RWPE1 (cell line): ENCODE measurements around the gene F8A1.
"Not testable (repeated sequence)": the region's sequence is repeated elsewhere in the genome, so short reads cannot be mapped to it uniquely, and the experiment has no call there.

ENCODE experiments used
- CTCF ChIA-PET: fragments of 350-600 bp; sonication (Branson Sonifier 250); formaldehyde crosslinking; extraction: SDS; loops from one replicate; lab custom pipeline; 2021; lab: Yijun Ruan, JAX
- POLR2A ChIA-PET: fragments of 400-600 bp; formaldehyde crosslinking; extraction: SDS; loops from one replicate; lab custom pipeline; 2020; ENCODE audit warnings: antibody characterized with exemption; ENCODE audit not compliant: low non-redundant PET; lab: Yijun Ruan, JAX
- DNase-seq: peaks from one replicate; pipeline ENCODE4 v3.0.0; 2012; ENCODE audit warnings: low spot score
- H3K27ac ChIP-seq: fragments of 450-650 bp; 2 replicates; pipeline ENCODE4 v1.5.1; 2017
- CTCF ChIP-seq: fragments of 450-650 bp; conservative IDR thresholded peaks from 2 replicates; pipeline ENCODE4 v1.5.1; 2017; ENCODE audit warnings: low read depth, mild to moderate bottlenecking

Gene F8A1

GRCh38 chrX:154890990-154891639 lies 5.0 kb downstream of the F8A1 start:
- no peak for TF ChIP-seq CTCF
- ChIA-PET CTCF (no interaction called here), POLR2A (no interaction called here)
- no peak for DNase-seq
- no peak overlapping the region for H3K27ac ChIP-seq

- ChIA-PET CTCF (no interaction called here), POLR2A (no interaction called here)
- DNase-seq = no peak
- TF ChIP-seq CTCF = no peak
- H3K27ac ChIP-seq = no peak overlapping the region
Measured at GRCh38 chrX:154892296-154892695, 6.1 kb downstream of the F8A1 start.

GRCh38 chrX:154900323-154900722 lies 14.2 kb downstream of the F8A1 start:
- ChIA-PET POLR2A (no interaction called here), CTCF (no interaction called here)
- DNase-seq = no peak
- no peak for TF ChIP-seq CTCF
- no peak overlapping the region for H3K27ac ChIP-seq

GRCh38 chrX:154902408-154902807 lies 16.3 kb downstream of the F8A1 start:
- ChIA-PET CTCF (no interaction called here), POLR2A (no interaction called here)
- no peak overlapping the region for H3K27ac ChIP-seq
- no peak for TF ChIP-seq CTCF
- DNase-seq = no peak

- no peak overlapping the region for H3K27ac ChIP-seq
- ChIA-PET POLR2A (no interaction called here), CTCF (interaction anchor here (1.3 kb wide), 1 partner anchor 9 kb away, joined by 5 read pairs; no protein-coding TSS in a partner anchor)
- DNase-seq = no peak
- TF ChIP-seq CTCF = no peak
Measured at GRCh38 chrX:154908821-154909220, 22.7 kb downstream of the F8A1 start.

- CTCF ChIA-PET, DNase-seq, H3K27ac ChIP-seq, POLR2A ChIA-PET: not testable (repeated sequence)
Measured at GRCh38 chrX:154910048-154910447, 23.9 kb downstream of the F8A1 start.

GRCh38 chrX:154910528-154910927 lies 24.4 kb downstream of the F8A1 start:
- H3K27ac ChIP-seq, DNase-seq, POLR2A ChIA-PET, CTCF ChIA-PET: not testable (repeated sequence)
